ENCODE measurements around the gene UTP18. TPM values are rescaled to one million over a fixed set of nuclear protein-coding genes. Genes with fewer than 3 reads are reported as not detected.
"Not testable (repeated sequence)": the region's sequence is repeated elsewhere in the genome, so short reads cannot be mapped to it uniquely, and the experiment has no call there.

Gene UTP18
- total and polyA plus RNA-seq, 7 donors: 17.4 to 27.9 (median 20.4) TPM

DNA sequence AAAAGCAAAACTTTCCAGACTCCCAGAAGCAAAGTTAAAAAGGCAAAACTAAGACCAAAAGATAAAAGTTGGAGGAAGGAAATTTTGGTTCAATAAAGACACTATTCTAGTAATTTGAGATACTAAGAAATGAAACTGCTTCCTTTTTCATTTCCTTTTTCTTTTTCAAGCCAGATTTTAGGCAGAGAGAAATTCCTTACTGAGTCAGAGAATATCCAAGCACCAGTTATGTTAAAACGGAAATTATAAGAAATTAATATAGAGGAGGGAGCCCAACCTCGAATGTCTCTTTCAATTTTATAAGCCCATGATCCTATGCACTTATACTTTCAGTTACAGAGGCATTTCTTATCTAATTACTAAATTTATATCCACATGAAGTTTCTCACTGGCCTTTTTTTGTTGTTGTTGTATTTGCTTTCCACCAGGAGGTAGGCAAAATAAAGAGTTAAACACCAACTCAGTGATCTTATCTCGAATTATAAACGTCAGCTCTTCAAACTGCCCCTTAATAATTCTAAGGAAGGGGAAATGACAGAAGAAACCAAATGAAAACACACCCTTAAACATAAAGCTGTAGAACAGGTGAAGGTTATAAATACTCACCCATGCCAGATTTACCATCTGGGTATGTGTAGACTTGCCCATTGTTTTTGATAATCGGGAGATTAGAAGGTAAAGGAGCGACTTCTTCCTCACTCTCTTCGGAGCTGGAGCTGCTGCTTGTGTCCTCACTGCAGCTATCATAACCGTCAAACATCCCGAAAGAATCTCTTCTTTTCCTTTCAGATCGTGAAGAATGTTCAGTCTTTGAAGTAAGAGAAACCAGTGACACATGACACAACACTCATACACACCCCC lies 35.7 kb upstream of the UTP18 start:
- no peak for DNase-seq
- TF ChIP-seq POLR2A (IDR thresholded peaks at IDR 0.05): no peak
- TF ChIP-seq, protein P1, sequence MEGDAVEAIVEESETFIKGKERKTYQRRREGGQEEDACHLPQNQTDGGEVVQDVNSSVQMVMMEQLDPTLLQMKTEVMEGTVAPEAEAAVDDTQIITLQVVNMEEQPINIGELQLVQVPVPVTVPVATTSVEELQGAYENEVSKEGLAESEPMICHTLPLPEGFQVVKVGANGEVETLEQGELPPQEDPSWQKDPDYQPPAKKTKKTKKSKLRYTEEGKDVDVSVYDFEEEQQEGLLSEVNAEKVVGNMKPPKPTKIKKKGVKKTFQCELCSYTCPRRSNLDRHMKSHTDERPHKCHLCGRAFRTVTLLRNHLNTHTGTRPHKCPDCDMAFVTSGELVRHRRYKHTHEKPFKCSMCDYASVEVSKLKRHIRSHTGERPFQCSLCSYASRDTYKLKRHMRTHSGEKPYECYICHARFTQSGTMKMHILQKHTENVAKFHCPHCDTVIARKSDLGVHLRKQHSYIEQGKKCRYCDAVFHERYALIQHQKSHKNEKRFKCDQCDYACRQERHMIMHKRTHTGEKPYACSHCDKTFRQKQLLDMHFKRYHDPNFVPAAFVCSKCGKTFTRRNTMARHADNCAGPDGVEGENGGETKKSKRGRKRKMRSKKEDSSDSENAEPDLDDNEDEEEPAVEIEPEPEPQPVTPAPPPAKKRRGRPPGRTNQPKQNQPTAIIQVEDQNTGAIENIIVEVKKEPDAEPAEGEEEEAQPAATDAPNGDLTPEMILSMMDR (IDR thresholded peaks at IDR 0.05): no peak
- no peak for TF ChIP-seq POLR2AphosphoS5 (IDR thresholded peaks at IDR 0.05)
- no peak for TF ChIP-seq EP300 (IDR thresholded peaks at IDR 0.05)
- WGBS, 2 donors: 19 to 44% methylated on average over 10 of the region's 10 CpGs
- H3K4me3 ChIP-seq: no peak overlapping the region
- H3K4me1 ChIP-seq: no peaks in the 10 kb centered on the region
- no peak overlapping the region for H3K27ac ChIP-seq
- intact Hi-C loops (cut with DNase I): no loop called here
- H3K27me3 ChIP-seq: no peaks in the 10 kb centered on the region
- peaks cover 5 to 44% (median 8%) of the 10 kb centered on the region in 4 donors for H3K36me3 ChIP-seq
- H3K9me3 ChIP-seq: no peaks in the 10 kb centered on the region

DNA sequence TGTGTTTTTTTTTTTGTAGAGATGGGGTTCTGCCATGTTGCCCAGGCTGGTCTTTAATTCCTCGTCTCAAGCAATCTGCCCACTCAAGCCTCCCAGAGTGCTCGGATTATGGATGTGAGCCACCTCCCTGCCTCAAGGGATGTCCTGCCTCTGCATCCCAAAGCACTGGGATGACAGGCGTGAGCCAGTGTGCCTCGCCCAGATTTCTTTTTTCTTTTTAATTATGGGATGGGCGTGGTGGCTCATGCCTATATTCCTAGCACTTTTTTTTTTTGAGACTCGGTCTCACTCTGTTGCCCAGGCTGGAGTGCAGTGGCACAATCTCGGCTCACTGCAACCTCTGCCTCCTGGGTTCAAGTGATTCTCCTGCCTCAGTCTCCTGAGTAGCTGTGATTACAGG lies 34.8 kb upstream of the UTP18 start:
- 48 to 79% methylated on average over 7 of the region's 7 CpGs for WGBS, 2 donors
- H3K4me1 ChIP-seq; intact Hi-C loops (cut with DNase I): not testable (repeated sequence)

DNA sequence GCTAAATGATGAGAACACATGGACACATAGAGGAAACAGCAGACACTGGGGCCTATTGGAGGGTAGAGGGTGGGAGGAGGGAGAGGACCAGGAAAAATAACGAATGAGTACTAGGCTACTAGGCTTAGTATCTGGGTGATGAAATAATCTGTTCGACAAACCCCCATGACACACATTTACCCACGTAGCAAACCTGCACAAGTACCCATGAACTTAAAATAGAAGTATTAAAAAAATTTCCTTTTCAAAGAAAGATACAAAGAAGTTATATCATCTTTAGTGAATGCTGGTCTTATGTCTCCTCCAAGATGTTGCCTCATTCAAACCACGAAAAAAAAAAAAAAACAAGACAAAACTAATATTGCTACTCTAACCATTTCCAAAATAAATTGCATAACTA lies 32.2 kb upstream of the UTP18 start:
- no peak overlapping the region for H3K27ac ChIP-seq
- H3K27me3 ChIP-seq: no peaks in the 10 kb centered on the region
- H3K4me3 ChIP-seq: no peak overlapping the region
- intact Hi-C loops (cut with DNase I): no loop called here
- no peak for DNase-seq
- H3K9me3 ChIP-seq: no peaks in the 10 kb centered on the region
- H3K36me3 ChIP-seq: peaks cover 0 to 10% (median 0%) of the 10 kb centered on the region in 4 donors
- no peaks in the 10 kb centered on the region for H3K4me1 ChIP-seq
- 79 to 82% methylated on average over 4 of the region's 4 CpGs for WGBS, 2 donors
- TF ChIP-seq, protein P1 (IDR thresholded peaks at IDR 0.05): no peak
- no peak for TF ChIP-seq EP300 (IDR thresholded peaks at IDR 0.05)
- no peak for TF ChIP-seq POLR2AphosphoS5 (IDR thresholded peaks at IDR 0.05)
- TF ChIP-seq POLR2A (IDR thresholded peaks at IDR 0.05): no peak

More for the DNA sequence above, 34.8 kb upstream of the UTP18 start:
- not testable (repeated sequence) for H3K9me3 ChIP-seq, H3K27me3 ChIP-seq, H3K27ac ChIP-seq, H3K4me3 ChIP-seq, DNase-seq
- peaks cover 0 to 35% (median 3%) of the 10 kb centered on the region in 4 donors for H3K36me3 ChIP-seq

DNA sequence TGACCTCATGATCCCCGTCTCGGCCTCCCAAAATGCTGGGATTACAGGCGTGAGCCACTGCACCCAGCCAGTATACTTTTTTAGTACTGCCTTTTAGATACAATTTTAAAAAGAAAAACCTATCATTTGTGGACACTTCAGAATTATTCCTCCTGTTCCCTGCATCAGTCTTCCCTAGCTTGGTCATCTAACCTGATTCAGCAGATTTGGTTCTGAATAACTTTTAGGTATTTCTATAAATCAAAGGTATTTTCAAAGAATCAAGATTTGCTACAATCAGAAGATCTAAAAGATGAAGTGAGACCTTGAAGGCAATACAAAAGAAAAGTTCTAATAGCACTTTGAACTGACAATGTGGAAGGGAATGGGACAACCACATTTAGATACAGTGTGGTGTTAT lies 30.5 kb upstream of the UTP18 start:
- Histone ChIP-seq H3K27me3 (no peaks in the 10 kb centered on the region), H3K36me3 (no peaks in the 10 kb centered on the region), H3K4me3 (no peak overlapping the region), H3K27ac (no peak overlapping the region), H3K4me1 (no peaks in the 10 kb centered on the region), H3K9me3 (no peaks in the 10 kb centered on the region)
- intact Hi-C loops (cut with DNase I): no loop called here
- 97 to 99% methylated on average over 3 of the region's 3 CpGs for WGBS, 2 donors
- no peak for DNase-seq
- TF ChIP-seq, protein P1 (IDR thresholded peaks at IDR 0.05): no peak
- TF ChIP-seq EP300 (IDR thresholded peaks at IDR 0.05) (no peak), POLR2AphosphoS5 (IDR thresholded peaks at IDR 0.05) (no peak), POLR2A (IDR thresholded peaks at IDR 0.05) (no peak)

DNA sequence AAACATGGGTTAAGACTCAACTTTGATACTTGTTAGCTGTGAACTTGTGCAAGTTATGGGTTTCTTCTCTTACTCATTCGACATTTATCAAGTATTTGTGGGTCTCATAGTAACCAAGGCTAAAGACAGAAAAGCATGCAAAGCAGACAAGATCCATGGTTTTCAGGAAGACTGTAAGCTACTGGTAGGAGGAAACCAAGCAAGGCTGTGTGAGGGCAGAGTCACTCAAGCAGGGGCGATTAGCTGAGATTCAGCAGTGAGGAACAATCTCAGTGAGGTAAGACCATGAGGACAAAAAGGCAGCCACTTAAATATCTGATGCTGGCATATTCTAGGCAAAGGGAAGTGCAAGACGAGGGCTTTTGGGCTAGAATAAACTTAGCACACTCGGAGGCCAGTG lies 30.0 kb upstream of the UTP18 start:
- no peaks in the 10 kb centered on the region for H3K4me1 ChIP-seq
- WGBS, 2 donors: 76 to 86% methylated on average over 4 of the region's 4 CpGs
- no peaks in the 10 kb centered on the region for H3K9me3 ChIP-seq
- DNase-seq: no peak
- no peak overlapping the region for H3K4me3 ChIP-seq
- intact Hi-C loops (cut with DNase I): no loop called here
- no peaks in the 10 kb centered on the region for H3K27me3 ChIP-seq
- TF ChIP-seq EP300 (IDR thresholded peaks at IDR 0.05) (no peak), POLR2A (IDR thresholded peaks at IDR 0.05) (no peak), POLR2AphosphoS5 (IDR thresholded peaks at IDR 0.05) (no peak)
- TF ChIP-seq, protein P1 (IDR thresholded peaks at IDR 0.05): no peak
- H3K36me3 ChIP-seq: no peaks in the 10 kb centered on the region
- no peak overlapping the region for H3K27ac ChIP-seq

Measured in sigmoid colon (tissue), 7 donors.